Measurements from ENCODE around the gene SRRM3. TPM values are rescaled to one million over a fixed set of nuclear protein-coding genes. Genes with fewer than 3 reads are reported as not detected.
"Not testable (repeated sequence)": the region's sequence is repeated elsewhere in the genome, so short reads cannot be mapped to it uniquely, and the experiment has no call there.

SRRM3 gene
- total RNA-seq, 1 donor: 0.18 TPM

DNA sequence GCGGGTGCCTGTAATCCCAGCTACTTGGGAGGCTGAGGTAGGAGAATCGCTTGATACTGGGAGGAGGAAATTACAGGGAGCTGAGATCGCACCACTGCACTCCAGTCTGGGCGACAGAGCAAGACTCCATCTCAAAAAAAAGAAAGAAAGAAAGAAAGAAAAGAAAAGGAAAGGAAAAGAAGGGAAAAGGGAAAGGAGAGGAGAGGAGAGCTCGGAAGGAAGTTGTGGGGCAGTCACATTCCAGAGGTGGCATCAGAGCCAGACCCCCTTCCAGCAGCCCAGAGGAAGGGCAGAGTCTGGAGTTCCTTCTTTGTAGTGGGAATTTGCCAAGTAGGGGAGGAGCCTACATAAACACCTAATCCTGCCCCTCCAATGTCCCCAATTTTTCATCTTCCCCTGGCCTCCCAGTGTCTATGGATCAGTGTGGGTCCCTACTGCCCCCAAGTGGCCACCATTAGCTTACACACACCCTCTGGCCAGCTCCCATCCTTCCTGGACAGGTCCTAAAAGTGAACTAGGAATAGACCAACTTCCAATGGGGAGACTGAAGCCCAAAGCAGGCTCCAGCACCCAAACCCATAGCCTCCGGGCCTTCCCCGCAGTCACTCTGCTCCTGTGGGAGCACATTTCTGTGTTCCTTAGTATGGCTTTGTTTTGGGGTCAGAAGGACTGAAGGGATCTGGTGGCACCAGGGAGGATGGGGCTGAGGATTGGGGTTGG lies 61.1 kb downstream of the SRRM3 start:
- peak; percentile 86 for TF ChIP-seq CTCF (IDR thresholded peaks at IDR 0.05; ENCODE audit: insufficient read depth, low read length)
- DNase-seq (ENCODE audit: low read depth): peak; percentile 69
- no peak overlapping the region for H3K4me3 ChIP-seq (ENCODE audit: low read depth, low read length)

GRCh38 chr7:76265299-76265698 lies 63.6 kb downstream of the SRRM3 start:
- no peak overlapping the region for H3K4me3 ChIP-seq (ENCODE audit: low read depth, low read length)
- no peak for DNase-seq (ENCODE audit: low read depth)
- TF ChIP-seq CTCF (IDR thresholded peaks at IDR 0.05; ENCODE audit: insufficient read depth, low read length): no peak

DNA sequence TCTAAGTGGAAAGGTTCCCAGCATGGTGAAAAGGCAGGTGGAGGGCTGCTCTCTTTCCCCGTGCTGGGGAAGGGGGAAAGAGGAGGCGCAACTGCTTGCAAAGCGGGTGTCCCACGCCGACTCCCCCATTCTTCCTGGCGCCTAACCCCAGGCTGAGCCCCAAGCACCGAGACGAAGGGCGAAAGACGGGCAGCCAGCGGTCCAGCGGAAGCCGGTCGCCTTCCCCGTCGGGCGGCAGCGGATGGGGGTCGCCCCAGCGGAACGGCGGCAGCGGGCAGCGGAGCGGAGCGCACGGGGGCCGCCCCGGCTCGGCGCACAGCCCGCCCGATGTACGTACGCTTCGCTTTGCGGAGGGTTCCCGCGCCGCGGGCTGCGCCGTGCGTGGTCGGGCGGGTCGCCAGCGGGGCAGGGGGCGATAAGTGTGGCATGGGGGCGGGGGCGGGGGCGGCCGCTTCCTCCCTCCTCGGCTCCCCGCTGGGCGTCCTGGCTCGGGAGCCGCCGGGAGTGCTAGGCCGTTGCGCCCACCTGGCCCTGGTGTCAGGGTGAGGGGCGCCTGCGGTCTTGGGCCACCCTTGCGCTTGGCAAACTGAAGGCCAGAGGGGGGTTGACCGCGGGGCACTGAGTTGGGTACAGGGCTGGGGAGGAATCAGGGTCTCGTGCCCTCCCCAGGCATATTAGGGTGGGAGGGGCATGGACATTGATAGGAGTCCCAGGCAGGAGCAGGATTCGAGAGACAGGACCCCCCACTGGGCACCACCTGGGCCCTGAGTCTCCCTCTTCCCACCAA lies 65.6 kb downstream of the SRRM3 start:
- H3K4me3 ChIP-seq (ENCODE audit: low read depth, low read length): peak overlapping the region; percentile 13
- no peak for DNase-seq (ENCODE audit: low read depth)
- TF ChIP-seq CTCF (IDR thresholded peaks at IDR 0.05; ENCODE audit: insufficient read depth, low read length): no peak

- H3K4me3 ChIP-seq (ENCODE audit: low read depth, low read length): no peak overlapping the region
- no peak for TF ChIP-seq CTCF (IDR thresholded peaks at IDR 0.05; ENCODE audit: insufficient read depth, low read length)
- no peak for DNase-seq (ENCODE audit: low read depth)
Observed at GRCh38 chr7:76267894-76268183, 66.1 kb downstream of the SRRM3 start.

DNA sequence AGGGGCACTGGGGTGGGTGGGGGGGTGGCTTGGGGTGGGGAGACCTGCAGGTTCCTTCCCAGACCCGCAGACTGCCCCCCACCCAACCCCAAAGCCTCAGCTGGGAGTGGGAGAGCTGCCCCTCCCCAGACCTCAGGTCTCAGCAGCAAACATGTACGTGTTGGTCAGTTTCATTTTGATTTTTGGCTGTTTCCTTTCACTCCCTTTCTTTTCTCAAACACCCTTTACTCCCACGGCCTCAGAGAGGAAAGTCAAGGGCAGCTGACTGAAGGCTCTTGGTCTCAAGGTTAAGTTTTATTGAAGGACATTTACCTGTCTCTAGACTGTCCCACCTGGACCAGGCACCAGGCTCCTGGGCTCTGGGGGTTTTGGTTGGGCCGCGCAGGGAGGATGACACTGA lies 66.7 kb downstream of the SRRM3 start:
- no peak for TF ChIP-seq CTCF (IDR thresholded peaks at IDR 0.05; ENCODE audit: insufficient read depth, low read length)
- H3K4me3 ChIP-seq (ENCODE audit: low read depth, low read length): peak overlapping the region; percentile 13
- no peak for DNase-seq (ENCODE audit: low read depth)

DNA sequence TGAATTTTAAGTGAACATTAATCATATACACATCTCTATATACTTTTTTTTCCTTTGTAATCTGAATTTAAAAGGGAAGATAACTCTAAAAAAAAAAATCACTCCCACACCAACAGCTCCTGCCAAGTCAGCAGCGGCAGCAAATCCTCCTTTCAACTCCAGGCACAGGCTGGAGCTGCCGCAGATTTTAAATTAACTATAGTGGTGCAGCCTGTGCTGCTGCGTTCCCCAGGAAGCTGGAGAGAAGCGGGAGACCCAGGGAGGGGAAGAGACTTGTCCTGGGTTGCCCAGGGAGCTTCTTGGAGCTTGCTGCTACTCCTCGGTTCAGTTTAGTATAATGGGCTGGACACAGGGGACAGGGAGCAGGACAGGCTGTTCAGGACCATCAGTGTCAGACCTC lies 68.2 kb downstream of the SRRM3 start:
- H3K4me3 ChIP-seq (ENCODE audit: low read depth, low read length): no peak overlapping the region
- TF ChIP-seq CTCF (IDR thresholded peaks at IDR 0.05; ENCODE audit: insufficient read depth, low read length): no peak
- peak; percentile 16 for DNase-seq (ENCODE audit: low read depth)

- H3K4me3 ChIP-seq (ENCODE audit: low read depth, low read length); DNase-seq (ENCODE audit: low read depth): not testable (repeated sequence)
Observed at GRCh38 chr7:76271384-76271783, 69.7 kb downstream of the SRRM3 start.
